Measurements from ENCODE around the gene NDFIP1. TPM values are rescaled to one million over a fixed set of nuclear protein-coding genes. Genes with fewer than 3 reads are reported as not detected.

NDFIP1 gene
- total and polyA plus RNA-seq, 2 of the 8 experiments (the other 6 are each of a cell fraction or from before 2014, with no cell fraction given), result 8.8 to 27.1 TPM

- TF ChIP-seq KDM1A (IDR thresholded peaks at IDR 0.05; ENCODE audit: borderline replicate concordance, low read length), result no peak
These were observed 26.3 kb upstream of the NDFIP1 start (continued) for GRCh38 chr5:142082182-142082781.
